Measurements from ENCODE around the gene NAPEPLD. TPM values are rescaled to one million over a fixed set of nuclear protein-coding genes. Genes with fewer than 3 reads are reported as not detected.
"Not testable (repeated sequence)": the region's sequence is repeated elsewhere in the genome, so short reads cannot be mapped to it uniquely, and the experiment has no call there.

The NAPEPLD gene
- total RNA-seq, 1 donor from 2014 or later = 16.2 TPM

GRCh38 chr7:103106005-103106702 lies 42.7 kb downstream of the NAPEPLD start:
- H3K27me3 ChIP-seq (ENCODE audit: low read depth) = no peaks in the 10 kb centered on the region
- no peaks in the 10 kb centered on the region for H3K9me3 ChIP-seq
- no peak for TF ChIP-seq CTCF (IDR thresholded peaks at IDR 0.05)
- no peaks in the 10 kb centered on the region for H3K4me1 ChIP-seq
- H3K36me3 ChIP-seq = peaks cover 36% of the 10 kb centered on the region
- no peak overlapping the region for H3K27ac ChIP-seq
- H3K4me3 ChIP-seq = no peak overlapping the region
- DNase-seq (no peak), ATAC-seq (no peak)
- intact Hi-C loops (cut with DNase I) = no loop called here

- Histone ChIP-seq H3K27ac (no peak overlapping the region), H3K9me3 (no peaks in the 10 kb centered on the region), H3K4me1 (no peaks in the 10 kb centered on the region), H3K4me3 (no peak overlapping the region), H3K36me3 (peaks cover 68% of the 10 kb centered on the region), H3K27me3 (ENCODE audit: low read depth) (no peaks in the 10 kb centered on the region)
- intact Hi-C loops (cut with DNase I) = no loop called here
- DNase-seq (no peak), ATAC-seq (no peak)
- no peak for TF ChIP-seq CTCF (IDR thresholded peaks at IDR 0.05)
Observed at GRCh38 chr7:103101543-103101942, 47.4 kb downstream of the NAPEPLD start.

GRCh38 chr7:103100348-103100747 lies 48.6 kb downstream of the NAPEPLD start:
- Histone ChIP-seq H3K27ac (no peak overlapping the region), H3K9me3 (no peaks in the 10 kb centered on the region), H3K36me3 (peaks cover 72% of the 10 kb centered on the region), H3K27me3 (ENCODE audit: low read depth) (no peaks in the 10 kb centered on the region), H3K4me3 (no peak overlapping the region), H3K4me1 (no peaks in the 10 kb centered on the region)
- no peak for TF ChIP-seq CTCF (IDR thresholded peaks at IDR 0.05)
- intact Hi-C loops (cut with DNase I) = no loop called here
- ATAC-seq (no peak), DNase-seq (no peak)

- Histone ChIP-seq H3K9me3 (no peaks in the 10 kb centered on the region), H3K27ac (no peak overlapping the region), H3K4me3 (no peak overlapping the region), H3K27me3 (ENCODE audit: low read depth) (no peaks in the 10 kb centered on the region), H3K4me1 (no peaks in the 10 kb centered on the region), H3K36me3 (peaks cover 70% of the 10 kb centered on the region)
- intact Hi-C loops (cut with DNase I) = no loop called here
- no peak for TF ChIP-seq CTCF (IDR thresholded peaks at IDR 0.05)
- no peak for ATAC-seq
- no peak for DNase-seq
Observed at GRCh38 chr7:103097041-103097440, 51.9 kb downstream of the NAPEPLD start.

GRCh38 chr7:103095558-103095957 lies 53.3 kb downstream of the NAPEPLD start:
- H3K27me3 ChIP-seq (ENCODE audit: low read depth); H3K9me3 ChIP-seq; H3K4me1 ChIP-seq; ATAC-seq; H3K27ac ChIP-seq; DNase-seq; intact Hi-C loops (cut with DNase I); H3K4me3 ChIP-seq: not testable (repeated sequence)
- H3K36me3 ChIP-seq = peaks cover 69% of the 10 kb centered on the region

GRCh38 chr7:103094102-103094501 lies 54.8 kb downstream of the NAPEPLD start:
- DNase-seq = no peak
- ATAC-seq = no peak
- intact Hi-C loops (cut with DNase I) = no loop called here
- Histone ChIP-seq H3K4me3 (no peak overlapping the region), H3K4me1 (no peaks in the 10 kb centered on the region), H3K36me3 (peaks cover 72% of the 10 kb centered on the region), H3K9me3 (no peaks in the 10 kb centered on the region), H3K27me3 (ENCODE audit: low read depth) (no peaks in the 10 kb centered on the region), H3K27ac (no peak overlapping the region)
- no peak for TF ChIP-seq CTCF (IDR thresholded peaks at IDR 0.05)

Data from lower lobe of right lung (tissue), 2 donors.